Thyroid gland (tissue), 4 donors: ENCODE results near the gene FOXC1. TPM values are rescaled to one million over a fixed set of nuclear protein-coding genes. Genes with fewer than 3 reads are reported as not detected.

Experiments used
- DNase-seq, 2 donors: peaks; one replicate each; pipeline ENCODE4 v3.0.0-alpha.2; 2019
- H3K27ac ChIP-seq, 3 donors: fragments of 200-600 bp; sonication (generic); 1 replicate in 2 of 3; 2 replicates in 1 of 3; pipeline ENCODE4 v1.5.1; 2016 to 2019; ENCODE audit warnings: mild to moderate bottlenecking in 1 of 3, moderate library complexity in 1 of 3
- H3K27me3 ChIP-seq: fragments of 200-600 bp; sonication (generic); one replicate; pipeline ENCODE4 v1.5.1; 2019
- H3K36me3 ChIP-seq, 2 donors: fragments of 200-600 bp; sonication (generic); one replicate each; pipeline ENCODE4 v1.5.1; 2016 to 2019
- H3K4me1 ChIP-seq, 2 donors: fragments of 200-600 bp; sonication (generic); one replicate each; pipeline ENCODE4 v1.5.1; 2017 to 2019
- H3K4me3 ChIP-seq, 3 donors: fragments of 200-600 bp; sonication (generic); replicated peaks in 1 of 3; 1 replicate in 2 of 3; 2 replicates in 1 of 3; pipeline ENCODE4 v1.5.1; 2016; ENCODE audit warnings: mild to moderate bottlenecking in 1 of 3
- H3K9me3 ChIP-seq: fragments of 200-600 bp; sonication (generic); one replicate; pipeline ENCODE4 v1.5.1; 2017
- POLR2A ChIP-seq, 2 donors: fragments of 450-650 bp; IDR thresholded peaks; one replicate each; pipeline ENCODE4 v1.6.1; 2017; ENCODE audit warnings: antibody characterized with exemption in 2 of 2, mild to moderate bottlenecking in 2 of 2, moderate library complexity in 1 of 2
- WGBS, 2 donors: methylation state at CpG; one replicate each; pipeline ENCODE4 v1.1.5; 2017; 5-methylcytosine and 5-hydroxymethylcytosine counted together
- intact Hi-C: fragments of 100-400 bp; cut with DNase I; formaldehyde crosslinking; loops from one replicate; pipeline ENCODE4 v1.15.1; 2023
- total RNA-seq, 4 donors: library from RNA; depleted of rRNA; stranded (reverse); fragments of >200 nt; gene quantifications; one replicate each; pipeline ENCODE4 v1.2.3, GENCODE V29; 2016
- TF ChIP-seq, protein P1 (sequence below), 6 experiments: fragments of 200-600 bp in 3 of 6; fragments of 450-650 bp in 3 of 6; sonication (generic) in 3 of 6; IDR thresholded peaks; one replicate each; pipeline ENCODE4 v1.5.1; 2016 to 2019; ENCODE audit warnings: antibody characterized with exemption in 6 of 6, mild to moderate bottlenecking in 2 of 6, inconsistent platforms in 1 of 6, moderate library complexity in 1 of 6

Gene FOXC1
- total RNA-seq, 4 donors from 2014 or later: 3.8 to 8.1 (median 5.5) TPM

DNA sequence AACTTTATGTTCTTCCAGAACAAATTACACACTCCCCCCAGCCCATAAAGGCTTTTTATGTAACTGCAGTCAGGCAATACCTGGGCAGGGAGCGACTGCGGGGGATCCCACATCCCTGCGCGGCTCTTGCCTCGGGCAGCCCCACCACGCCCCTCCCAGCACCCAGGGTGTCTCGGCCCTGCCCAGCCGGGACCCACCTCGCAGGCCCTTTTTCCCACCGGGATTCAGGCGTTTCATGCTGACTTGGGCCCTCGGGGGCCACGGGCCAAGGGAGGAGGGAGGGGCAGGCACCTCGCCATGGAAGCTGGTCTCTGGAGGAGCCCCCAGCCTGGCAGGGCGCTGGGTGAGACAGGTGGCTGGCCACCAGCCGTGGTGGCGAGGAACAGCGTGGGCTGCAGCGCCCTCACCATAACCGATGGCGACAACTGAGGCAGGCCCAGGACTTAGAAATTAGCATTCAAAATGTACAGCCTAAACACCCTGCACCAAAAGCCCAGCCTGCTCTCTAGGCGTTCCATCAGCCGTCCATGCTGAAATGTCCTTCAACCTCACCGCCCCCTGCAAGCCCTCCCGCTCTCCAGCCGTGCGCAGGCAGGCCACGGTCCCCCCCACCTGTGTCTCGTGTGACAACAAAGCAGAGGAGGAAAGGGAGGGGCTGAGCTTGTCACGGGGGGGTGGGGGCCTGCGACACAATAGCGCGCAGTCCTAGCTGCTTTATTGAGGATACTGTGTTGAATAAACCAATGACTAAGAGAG lies 15.1 kb upstream of the FOXC1 start:
- WGBS, 2 donors: 75 to 82% methylated on average over 26 to 32 of the region's 33 CpGs
- peaks cover 0 to 7% of the 10 kb centered on the region in 2 donors for H3K4me1 ChIP-seq
- TF ChIP-seq, protein P1, sequence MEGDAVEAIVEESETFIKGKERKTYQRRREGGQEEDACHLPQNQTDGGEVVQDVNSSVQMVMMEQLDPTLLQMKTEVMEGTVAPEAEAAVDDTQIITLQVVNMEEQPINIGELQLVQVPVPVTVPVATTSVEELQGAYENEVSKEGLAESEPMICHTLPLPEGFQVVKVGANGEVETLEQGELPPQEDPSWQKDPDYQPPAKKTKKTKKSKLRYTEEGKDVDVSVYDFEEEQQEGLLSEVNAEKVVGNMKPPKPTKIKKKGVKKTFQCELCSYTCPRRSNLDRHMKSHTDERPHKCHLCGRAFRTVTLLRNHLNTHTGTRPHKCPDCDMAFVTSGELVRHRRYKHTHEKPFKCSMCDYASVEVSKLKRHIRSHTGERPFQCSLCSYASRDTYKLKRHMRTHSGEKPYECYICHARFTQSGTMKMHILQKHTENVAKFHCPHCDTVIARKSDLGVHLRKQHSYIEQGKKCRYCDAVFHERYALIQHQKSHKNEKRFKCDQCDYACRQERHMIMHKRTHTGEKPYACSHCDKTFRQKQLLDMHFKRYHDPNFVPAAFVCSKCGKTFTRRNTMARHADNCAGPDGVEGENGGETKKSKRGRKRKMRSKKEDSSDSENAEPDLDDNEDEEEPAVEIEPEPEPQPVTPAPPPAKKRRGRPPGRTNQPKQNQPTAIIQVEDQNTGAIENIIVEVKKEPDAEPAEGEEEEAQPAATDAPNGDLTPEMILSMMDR (IDR thresholded peaks at IDR 0.05): no peak
- no peak for TF ChIP-seq POLR2A (IDR thresholded peaks at IDR 0.05)
- H3K9me3 ChIP-seq: no peaks in the 10 kb centered on the region
- H3K27ac ChIP-seq: no peak overlapping the region
- no peaks in the 10 kb centered on the region for H3K36me3 ChIP-seq
- no peak overlapping the region for H3K4me3 ChIP-seq
- intact Hi-C loops: loop anchor here (5.0 to 10.0 kb wide), 3 partner anchors 758 to 1038 kb away; no protein-coding TSS in a partner anchor
- DNase-seq: no peak
- H3K27me3 ChIP-seq: no peaks in the 10 kb centered on the region

DNA sequence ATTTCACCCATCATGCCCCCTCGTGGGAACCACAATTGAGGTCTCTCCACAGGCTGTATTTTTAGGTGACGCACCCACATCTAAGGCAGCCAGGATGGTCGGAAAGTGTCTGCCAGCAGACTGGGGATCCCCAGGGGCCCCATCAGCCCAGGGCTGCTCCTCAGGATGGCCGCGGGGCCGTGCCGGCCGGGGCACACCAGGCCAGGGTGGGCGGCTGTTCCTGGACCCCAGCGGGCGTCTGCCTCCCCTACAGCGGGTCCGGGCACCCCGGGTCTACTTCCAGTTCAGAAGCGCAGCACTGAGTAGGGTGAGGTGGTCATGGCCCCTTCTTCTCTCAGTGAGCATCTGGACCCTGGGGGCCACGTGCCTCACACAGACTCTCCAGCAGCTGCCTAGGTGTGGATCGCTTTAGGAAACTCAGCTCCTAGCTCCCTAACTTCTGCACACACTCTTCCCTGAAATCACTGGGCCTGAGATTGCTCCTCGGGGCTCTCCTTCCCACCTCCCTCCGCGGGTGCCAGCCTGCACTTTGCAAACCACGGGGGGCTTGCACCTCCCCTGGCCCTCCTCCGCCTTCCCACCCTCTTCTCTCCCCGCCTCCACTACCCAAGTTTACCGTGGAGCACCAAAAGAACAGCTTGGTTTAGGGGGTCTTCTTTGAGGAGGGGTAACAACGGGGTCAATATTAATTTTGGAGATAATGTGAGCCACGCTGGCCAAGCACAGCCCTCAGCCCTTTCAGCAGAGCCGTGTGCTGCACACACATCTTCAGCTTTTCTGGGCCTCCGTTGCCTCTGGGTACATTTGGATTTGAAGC lies 14.2 kb upstream of the FOXC1 start:
- no peak for DNase-seq
- TF ChIP-seq POLR2A (IDR thresholded peaks at IDR 0.05): no peak
- TF ChIP-seq, protein P1 (IDR thresholded peaks at IDR 0.05): no peak
- H3K27me3 ChIP-seq: no peaks in the 10 kb centered on the region
- H3K4me3 ChIP-seq: no peak overlapping the region
- peaks cover 0 to 7% of the 10 kb centered on the region in 2 donors for H3K4me1 ChIP-seq
- 71 to 72% methylated on average over 27 to 28 of the region's 28 CpGs for WGBS, 2 donors
- intact Hi-C loops: loop anchor here (2.0 to 10.0 kb wide), 4 partner anchors 509 to 1037 kb away; no protein-coding TSS in a partner anchor
- no peak overlapping the region for H3K27ac ChIP-seq
- H3K36me3 ChIP-seq: no peaks in the 10 kb centered on the region
- H3K9me3 ChIP-seq: no peaks in the 10 kb centered on the region

DNA sequence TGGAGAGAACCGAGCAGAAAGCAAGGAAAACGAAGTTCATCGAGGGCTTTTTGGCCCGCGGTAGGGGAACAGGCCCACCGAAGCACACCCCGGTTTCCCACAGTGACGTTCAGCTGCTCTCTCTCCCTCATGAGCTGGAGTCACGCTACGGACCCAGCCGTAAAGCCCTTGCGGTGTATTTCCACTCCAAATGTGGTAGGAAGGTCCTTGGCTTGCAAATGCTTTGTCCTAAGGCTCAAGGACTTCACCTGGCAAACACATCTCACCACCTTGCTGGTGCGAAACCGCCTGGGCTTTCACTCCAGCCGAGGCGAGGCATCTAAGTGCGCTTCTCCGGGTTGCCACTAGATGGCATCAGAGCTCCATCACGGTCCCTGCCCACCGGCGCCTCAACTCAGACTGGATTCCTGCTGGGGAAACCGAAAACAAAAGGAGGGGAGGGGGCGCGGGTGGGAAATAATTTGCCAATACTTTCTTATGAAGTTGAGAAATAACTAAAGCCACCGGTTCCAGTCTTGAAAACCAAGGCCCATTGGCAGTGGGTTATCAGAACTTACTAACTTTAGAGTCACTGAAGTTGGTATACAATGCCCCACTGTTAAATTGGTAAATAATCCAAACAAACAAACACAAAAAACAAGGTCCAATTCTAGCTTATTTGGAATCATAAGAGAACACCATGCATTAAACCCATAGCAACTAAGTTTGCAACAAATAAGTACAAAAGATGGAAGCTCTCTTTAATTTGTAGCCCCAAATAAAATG lies 13.4 kb upstream of the FOXC1 start:
- peaks cover 0 to 7% of the 10 kb centered on the region in 2 donors for H3K4me1 ChIP-seq
- no peak overlapping the region for H3K27ac ChIP-seq
- TF ChIP-seq, protein P1 (IDR thresholded peaks at IDR 0.05): peak; percentile 86 to 96 (median 92)
- no peak for TF ChIP-seq POLR2A (IDR thresholded peaks at IDR 0.05)
- no peaks in the 10 kb centered on the region for H3K36me3 ChIP-seq
- H3K27me3 ChIP-seq: peaks cover 4% of the 10 kb centered on the region
- H3K4me3 ChIP-seq: no peak overlapping the region
- intact Hi-C loops: loop anchor here (2.0 to 10.0 kb wide), 4 partner anchors 509 to 1036 kb away; no protein-coding TSS in a partner anchor
- DNase-seq: peak; percentile 64 to 76
- 17 to 28% methylated on average over 19 to 24 of the region's 25 CpGs for WGBS, 2 donors
- H3K9me3 ChIP-seq: no peaks in the 10 kb centered on the region

DNA sequence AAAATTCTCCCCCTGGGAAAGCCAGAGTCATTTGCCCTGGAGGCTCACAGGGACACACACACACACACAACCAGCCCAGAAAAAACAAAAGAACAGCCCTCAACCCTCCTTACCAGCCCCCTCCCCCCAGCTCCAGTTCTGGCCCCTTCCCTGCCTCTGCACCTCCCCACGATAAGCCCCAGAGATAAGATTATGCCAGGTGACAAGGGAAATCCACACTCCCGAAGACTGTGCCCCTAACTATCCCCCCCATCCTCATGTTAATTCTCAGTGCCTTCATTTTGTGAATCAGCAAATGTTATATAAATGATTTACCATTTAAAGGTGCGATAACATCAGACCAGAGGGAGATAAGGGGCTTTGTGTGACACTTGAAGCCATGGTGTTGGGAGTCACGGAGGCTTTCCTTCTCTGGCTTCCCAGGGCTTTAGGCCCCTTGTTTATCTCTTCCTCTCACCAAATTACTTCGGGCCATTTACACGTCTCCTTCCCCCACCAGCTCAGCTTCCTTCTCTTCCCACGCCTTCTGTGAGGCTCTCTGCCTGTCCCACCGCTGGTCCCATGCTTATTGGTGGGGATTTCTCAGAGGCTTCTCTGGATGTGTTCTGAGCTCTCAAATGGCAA lies 12.5 kb upstream of the FOXC1 start:
- Histone ChIP-seq H3K27me3 (peaks cover 5% of the 10 kb centered on the region), H3K27ac (no peak overlapping the region), H3K4me3 (no peak overlapping the region), H3K9me3 (no peaks in the 10 kb centered on the region), H3K36me3 (no peaks in the 10 kb centered on the region), H3K4me1 (peaks cover 0 to 7% of the 10 kb centered on the region in 2 donors)
- intact Hi-C loops: loop anchor here (2.0 to 10.0 kb wide), 4 partner anchors 508 to 1035 kb away; no protein-coding TSS in a partner anchor
- no peak for TF ChIP-seq POLR2A (IDR thresholded peaks at IDR 0.05)
- TF ChIP-seq, protein P1 (IDR thresholded peaks at IDR 0.05): no peak
- 81 to 82% methylated on average over 8 of the region's 8 CpGs for WGBS, 2 donors
- DNase-seq: no peak
